ENCODE measurements around the gene VSIG2.
"Not testable (repeated sequence)": the region's sequence is repeated elsewhere in the genome, so short reads cannot be mapped to it uniquely, and the experiment has no call there.

The VSIG2 gene

DNA sequence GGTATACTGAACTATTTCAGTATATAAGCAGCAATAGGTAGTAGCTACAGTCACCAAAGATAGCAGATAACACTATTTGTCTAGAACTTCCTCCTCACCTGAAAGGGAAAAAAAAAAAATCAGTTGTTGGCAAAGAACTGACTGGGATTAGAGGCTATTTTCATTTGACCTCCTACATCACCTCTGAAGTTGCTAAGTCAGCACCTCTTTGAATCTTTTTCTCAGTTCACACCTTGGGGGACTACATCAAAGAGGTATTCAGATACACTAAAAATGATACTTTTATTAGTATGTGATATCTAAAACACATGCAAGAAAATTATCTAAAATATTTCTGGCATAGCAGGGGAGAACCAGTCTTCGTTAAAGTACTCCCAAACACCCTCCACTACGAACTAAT is 32.0 kb upstream of the VSIG2 start:
- no peaks in the 10 kb centered on the region for H3K36me3 ChIP-seq (ENCODE audit: insufficient read depth, low read length)
- H3K27ac ChIP-seq (ENCODE audit: low read depth, low read length), result no peak overlapping the region
- H3K4me3 ChIP-seq (ENCODE audit: low read length), result no peak overlapping the region
- H3K4me1 ChIP-seq (ENCODE audit: insufficient read depth, low read length), result no peaks in the 10 kb centered on the region
- no peak overlapping the region for H3K9ac ChIP-seq (ENCODE audit: low read depth, low read length)
- 97% methylated on average over 2 of the region's 2 CpGs for WGBS
- no peaks in the 10 kb centered on the region for H3K27me3 ChIP-seq (ENCODE audit: insufficient read depth, low read length)
- H3K9me3 ChIP-seq (ENCODE audit: insufficient read depth, low read depth, low read length), result no peaks in the 10 kb centered on the region

- 91% methylated on average over 4 of the region's 4 CpGs for WGBS
- H3K36me3 ChIP-seq (ENCODE audit: insufficient read depth, low read length), result no peaks in the 10 kb centered on the region; the same call in 1 of the 2 replicates
- no peak overlapping the region for H3K27ac ChIP-seq (ENCODE audit: low read depth, low read length)
- H3K9me3 ChIP-seq (ENCODE audit: insufficient read depth, low read depth, low read length), result no peaks in the 10 kb centered on the region
- no peak overlapping the region for H3K9ac ChIP-seq (ENCODE audit: low read depth, low read length)
- H3K4me3 ChIP-seq (ENCODE audit: low read length), result no peak overlapping the region
- no peaks in the 10 kb centered on the region for H3K4me1 ChIP-seq (ENCODE audit: insufficient read depth, low read length)
- H3K27me3 ChIP-seq (ENCODE audit: insufficient read depth, low read length), result no peaks in the 10 kb centered on the region
Observed at GRCh38 chr11:124783002-124783401, 30.9 kb upstream of the VSIG2 start.

GRCh38 chr11:124779568-124779967 is 27.5 kb upstream of the VSIG2 start:
- WGBS, result no CpG with 5 or more reads among the region's 1 CpG
- Histone ChIP-seq H3K9me3 (ENCODE audit: insufficient read depth, low read depth, low read length) (no peaks in the 10 kb centered on the region), H3K4me1 (ENCODE audit: insufficient read depth, low read length) (no peaks in the 10 kb centered on the region), H3K9ac (ENCODE audit: low read depth, low read length) (no peak overlapping the region), H3K4me3 (ENCODE audit: low read length) (no peak overlapping the region), H3K27me3 (ENCODE audit: insufficient read depth, low read length) (no peaks in the 10 kb centered on the region), H3K36me3 (ENCODE audit: insufficient read depth, low read length) (peaks cover 3% of the 10 kb centered on the region; the same call in 1 of the 2 replicates), H3K27ac (ENCODE audit: low read depth, low read length) (no peak overlapping the region)

DNA sequence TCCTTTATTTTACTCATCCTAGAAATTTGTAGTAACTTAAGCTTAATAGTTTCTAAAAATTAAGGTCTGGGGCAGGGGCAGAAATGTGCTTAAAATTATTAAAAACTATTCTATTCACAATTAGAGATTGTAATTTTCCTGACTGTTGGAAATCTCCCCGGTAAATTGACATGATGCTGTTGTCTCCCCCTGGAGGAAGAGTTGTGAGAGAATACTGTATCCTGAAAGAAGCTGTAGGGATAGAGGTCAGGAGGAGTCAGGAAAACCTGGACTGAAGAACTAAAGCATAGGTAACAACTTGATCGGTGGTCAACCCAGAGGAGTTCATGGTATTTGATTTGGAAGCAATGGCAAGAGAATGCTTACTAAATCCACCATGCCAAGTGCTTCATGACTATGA is 26.2 kb upstream of the VSIG2 start:
- Histone ChIP-seq H3K4me1 (ENCODE audit: insufficient read depth, low read length) (no peaks in the 10 kb centered on the region), H3K27me3 (ENCODE audit: insufficient read depth, low read length) (no peaks in the 10 kb centered on the region), H3K9ac (ENCODE audit: low read depth, low read length) (no peak overlapping the region), H3K4me3 (ENCODE audit: low read length) (no peak overlapping the region), H3K9me3 (ENCODE audit: insufficient read depth, low read depth, low read length) (no peaks in the 10 kb centered on the region), H3K36me3 (ENCODE audit: insufficient read depth, low read length) (peaks cover 15% of the 10 kb centered on the region; the same call in 1 of the 2 replicates), H3K27ac (ENCODE audit: low read depth, low read length) (no peak overlapping the region)
- WGBS, result 83% methylated on average over 2 of the region's 2 CpGs

GRCh38 chr11:124776865-124777645 is 25.0 kb upstream of the VSIG2 start:
- H3K4me1 ChIP-seq (ENCODE audit: insufficient read depth, low read length), result no peaks in the 10 kb centered on the region
- 95% methylated on average over 7 of the region's 7 CpGs for WGBS
- no peak overlapping the region for H3K9ac ChIP-seq (ENCODE audit: low read depth, low read length)

DNA sequence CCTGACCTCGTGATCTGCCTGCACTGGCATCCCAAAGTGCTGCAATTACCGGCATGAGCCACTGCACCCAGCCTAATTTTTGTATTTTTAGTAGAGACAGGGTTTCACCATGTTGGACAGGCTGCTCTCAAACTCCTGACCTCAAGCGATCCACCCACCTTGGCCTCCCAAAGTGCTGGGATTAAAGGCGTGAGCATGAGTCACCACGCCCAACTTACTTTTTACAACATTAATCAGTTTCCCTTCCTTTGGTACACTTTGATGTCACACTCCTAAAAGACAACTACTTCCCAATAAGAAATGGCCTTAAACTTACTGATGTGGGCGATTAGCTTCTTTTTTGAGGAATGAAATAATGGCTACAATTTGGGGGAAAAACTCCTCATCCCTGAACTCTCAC is 18.9 kb upstream of the VSIG2 start:
- H3K4me1 ChIP-seq (ENCODE audit: insufficient read depth, low read length); H3K4me3 ChIP-seq (ENCODE audit: low read length); H3K9ac ChIP-seq (ENCODE audit: low read depth, low read length); H3K27ac ChIP-seq (ENCODE audit: low read depth, low read length); H3K27me3 ChIP-seq (ENCODE audit: insufficient read depth, low read length); H3K9me3 ChIP-seq (ENCODE audit: insufficient read depth, low read depth, low read length): not testable (repeated sequence)
- 94% methylated on average over 5 of the region's 6 CpGs for WGBS
- peaks cover 85% of the 10 kb centered on the region for H3K36me3 ChIP-seq (ENCODE audit: insufficient read depth, low read length)

More at GRCh38 chr11:124776865-124777645, 25.0 kb upstream of the VSIG2 start:
- Histone ChIP-seq H3K4me3 (ENCODE audit: low read length) (no peak overlapping the region), H3K27me3 (ENCODE audit: insufficient read depth, low read length) (no peaks in the 10 kb centered on the region), H3K36me3 (ENCODE audit: insufficient read depth, low read length) (peaks cover 26% of the 10 kb centered on the region), H3K9me3 (ENCODE audit: insufficient read depth, low read depth, low read length) (no peaks in the 10 kb centered on the region), H3K27ac (ENCODE audit: low read depth, low read length) (no peak overlapping the region)

DNA sequence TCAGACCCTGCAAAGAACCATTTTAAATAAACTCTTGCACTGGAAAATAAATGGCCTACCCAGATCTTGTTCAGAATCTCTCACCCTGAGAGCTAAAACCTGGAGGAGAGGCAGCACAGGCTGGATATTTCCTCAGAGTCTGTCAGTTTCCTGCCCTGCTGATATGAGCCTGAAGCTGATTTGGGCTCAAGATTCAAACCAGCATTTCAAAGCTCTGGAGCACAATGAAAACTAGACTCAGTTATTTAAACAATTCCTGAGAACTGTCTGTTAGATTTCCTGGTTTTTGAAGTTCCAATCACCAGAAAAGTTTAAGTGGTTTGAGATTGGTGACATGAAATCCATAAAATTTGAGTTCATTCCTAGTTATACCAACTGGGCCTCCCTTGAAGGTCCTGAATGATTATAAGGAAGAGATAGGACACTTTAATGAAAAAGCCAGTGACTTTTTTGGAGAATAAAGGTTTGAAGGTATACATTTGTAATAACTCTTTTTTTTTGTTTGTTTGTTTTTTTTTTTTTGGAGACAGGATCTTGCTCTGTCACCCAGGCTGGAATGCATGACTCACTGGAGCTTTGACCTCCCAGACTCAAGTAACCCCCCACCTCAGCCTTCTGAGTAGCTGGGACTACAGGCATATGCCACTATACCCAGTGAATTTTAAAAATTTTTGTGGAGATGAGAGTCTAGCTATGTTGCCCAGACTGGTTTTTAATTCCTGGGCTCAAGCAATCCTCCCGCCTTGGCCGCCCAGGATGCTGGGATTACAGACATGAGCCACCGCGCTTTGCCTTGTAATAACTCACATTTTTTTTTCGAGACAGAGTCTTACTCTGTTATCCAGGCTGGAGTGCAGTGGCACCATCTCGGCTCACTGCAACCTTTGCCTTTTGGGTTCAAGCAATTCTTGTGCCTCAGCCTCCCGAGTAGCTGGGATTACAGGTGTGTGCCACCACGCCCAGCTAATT is 18.0 kb upstream of the VSIG2 start:
- Histone ChIP-seq H3K9me3 (ENCODE audit: insufficient read depth, low read depth, low read length) (no peaks in the 10 kb centered on the region), H3K9ac (ENCODE audit: low read depth, low read length) (no peak overlapping the region), H3K4me1 (ENCODE audit: insufficient read depth, low read length) (peaks cover 6% of the 10 kb centered on the region; the same call in 1 of the 2 replicates), H3K4me3 (ENCODE audit: low read length) (no peak overlapping the region), H3K27me3 (ENCODE audit: insufficient read depth, low read length) (no peaks in the 10 kb centered on the region), H3K36me3 (ENCODE audit: insufficient read depth, low read length) (peaks cover 92% of the 10 kb centered on the region), H3K27ac (ENCODE audit: low read depth, low read length) (peak overlapping the region; percentile 32; the same call in 1 of the 2 replicates)
- 97% methylated on average over 8 of the region's 8 CpGs for WGBS

GRCh38 chr11:124768914-124769313 is 16.9 kb upstream of the VSIG2 start:
- Histone ChIP-seq H3K36me3 (ENCODE audit: insufficient read depth, low read length) (peaks cover 95% of the 10 kb centered on the region), H3K9ac (ENCODE audit: low read depth, low read length) (no peak overlapping the region), H3K9me3 (ENCODE audit: insufficient read depth, low read depth, low read length) (no peaks in the 10 kb centered on the region), H3K27ac (ENCODE audit: low read depth, low read length) (no peak overlapping the region), H3K4me3 (ENCODE audit: low read length) (no peak overlapping the region), H3K4me1 (ENCODE audit: insufficient read depth, low read length) (peaks cover 6% of the 10 kb centered on the region; the same call in 1 of the 2 replicates), H3K27me3 (ENCODE audit: insufficient read depth, low read length) (no peaks in the 10 kb centered on the region)
- 92% methylated on average over 8 of the region's 8 CpGs for WGBS

DNA sequence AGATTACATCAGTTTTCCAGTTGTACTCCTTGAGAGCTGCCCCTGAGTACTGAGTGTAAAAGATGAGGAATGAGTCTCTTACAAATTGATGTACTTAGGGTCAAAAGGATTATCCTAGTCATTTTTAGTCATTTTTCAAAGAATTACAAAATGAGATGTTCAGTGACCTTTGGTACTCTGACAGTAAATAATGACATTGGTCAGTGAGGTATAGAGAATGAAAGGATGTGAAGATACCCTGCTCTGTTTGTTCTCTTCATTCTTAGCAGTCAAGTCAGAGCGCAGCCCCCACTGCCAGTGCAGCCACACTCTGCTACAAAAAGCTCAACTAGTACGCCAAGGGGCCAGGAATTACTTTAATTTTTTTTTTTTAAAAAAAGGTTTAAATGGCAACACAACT is 14.1 kb upstream of the VSIG2 start:
- no peak overlapping the region for H3K27ac ChIP-seq (ENCODE audit: low read depth, low read length)
- H3K4me1 ChIP-seq (ENCODE audit: insufficient read depth, low read length), result peaks cover 10% of the 10 kb centered on the region; the same call in 1 of the 2 replicates
- H3K27me3 ChIP-seq (ENCODE audit: insufficient read depth, low read length), result peaks cover 20% of the 10 kb centered on the region
- no peak overlapping the region for H3K9ac ChIP-seq (ENCODE audit: low read depth, low read length)
- 100% methylated on average over 2 of the region's 2 CpGs for WGBS
- H3K36me3 ChIP-seq (ENCODE audit: insufficient read depth, low read length), result peaks cover 68% of the 10 kb centered on the region
- H3K9me3 ChIP-seq (ENCODE audit: insufficient read depth, low read depth, low read length), result no peaks in the 10 kb centered on the region
- no peak overlapping the region for H3K4me3 ChIP-seq (ENCODE audit: low read length)

DNA sequence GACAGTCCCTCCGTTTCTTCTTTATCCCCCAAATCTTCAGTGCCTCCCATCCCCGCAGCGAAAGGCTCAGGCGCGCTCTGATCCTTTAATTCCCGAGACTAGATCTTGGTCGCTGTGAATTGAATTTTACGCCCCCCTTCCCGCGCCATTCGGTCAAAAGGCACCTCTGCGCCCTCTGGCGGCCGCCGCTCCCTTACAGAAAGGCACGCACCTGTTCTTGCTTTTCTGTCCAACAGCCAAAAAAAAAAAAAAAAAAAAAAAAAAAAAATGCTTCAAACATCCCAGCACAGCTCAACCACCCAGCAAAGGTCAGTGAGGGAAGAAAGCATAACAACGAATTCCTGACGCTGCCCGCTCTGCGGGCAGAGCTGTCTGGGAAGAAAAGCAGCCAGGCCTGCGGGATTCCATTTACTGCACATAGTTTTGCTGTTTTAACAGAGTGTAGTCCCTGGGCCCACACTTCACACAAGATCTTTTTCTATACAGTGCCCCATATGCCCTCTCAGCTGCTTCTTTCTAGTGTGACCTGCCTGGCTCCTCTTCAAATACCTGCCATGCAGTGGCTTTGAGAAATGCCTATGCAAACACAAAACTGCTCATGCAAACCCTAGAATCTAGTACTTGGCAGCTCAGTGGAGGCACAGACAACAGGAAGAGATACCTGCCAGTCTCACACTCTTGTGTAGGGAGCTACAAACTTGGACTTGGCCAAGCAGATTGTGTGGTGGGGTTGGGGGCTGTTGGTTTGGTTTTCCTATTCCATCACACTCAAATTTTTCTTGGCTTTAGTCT is 11.3 kb upstream of the VSIG2 start:
- Histone ChIP-seq H3K4me3 (ENCODE audit: low read length) (peak overlapping the region; percentile 60), H3K4me1 (ENCODE audit: insufficient read depth, low read length) (peaks cover 19% of the 10 kb centered on the region), H3K27me3 (ENCODE audit: insufficient read depth, low read length) (peaks cover 48% of the 10 kb centered on the region), H3K36me3 (ENCODE audit: insufficient read depth, low read length) (peaks cover 42% of the 10 kb centered on the region), H3K9ac (ENCODE audit: low read depth, low read length) (no peak overlapping the region), H3K27ac (ENCODE audit: low read depth, low read length) (no peak overlapping the region), H3K9me3 (ENCODE audit: insufficient read depth, low read depth, low read length) (no peaks in the 10 kb centered on the region; the same call in 1 of the 2 replicates)
- WGBS, result 7% methylated on average over 21 of the region's 21 CpGs
